HG03097 (cell line): ENCODE results near the gene AKAP7.
"Not testable (repeated sequence)": the region's sequence is repeated elsewhere in the genome, so short reads cannot be mapped to it uniquely, and the experiment has no call there.

Experiments used
- ATAC-seq: cut with Tn5 transposase; IDR thresholded peaks from one replicate; pipeline ENCODE4 v1.9.1; 2021; ENCODE audit not compliant: unreplicated experiment, low FRiP score

Gene AKAP7

GRCh38 chr6:131288214-131288613, 152.9 kb downstream of the AKAP7 start:
- no peak for ATAC-seq

GRCh38 chr6:131290955-131291354, 155.7 kb downstream of the AKAP7 start:
- no peak for ATAC-seq

- no peak for ATAC-seq
Observed at GRCh38 chr6:131292145-131292938, 157.1 kb downstream of the AKAP7 start.

- ATAC-seq, result no peak
Observed at GRCh38 chr6:131293472-131293911, 158.2 kb downstream of the AKAP7 start.

- no peak for ATAC-seq
Observed at GRCh38 chr6:131295081-131295480, 159.8 kb downstream of the AKAP7 start.

GRCh38 chr6:131300826-131301225, 165.6 kb downstream of the AKAP7 start:
- ATAC-seq, result not testable (repeated sequence)

- ATAC-seq, result no peak
Observed at GRCh38 chr6:131303338-131303930, 168.2 kb downstream of the AKAP7 start.

- ATAC-seq, result no peak
Observed at GRCh38 chr6:131305037-131305850, 170.0 kb downstream of the AKAP7 start.

- ATAC-seq, result no peak
Observed at GRCh38 chr6:131309437-131309836, 174.2 kb downstream of the AKAP7 start.

- ATAC-seq, result no peak
Observed at GRCh38 chr6:131314838-131315237, 179.6 kb downstream of the AKAP7 start.

- no peak for ATAC-seq
Observed at GRCh38 chr6:131316654-131317053, 181.4 kb downstream of the AKAP7 start.

GRCh38 chr6:131317516-131317915, 182.2 kb downstream of the AKAP7 start:
- no peak for ATAC-seq

GRCh38 chr6:131321589-131321988, 186.3 kb downstream of the AKAP7 start:
- no peak for ATAC-seq

- no peak for ATAC-seq
Observed at GRCh38 chr6:131322125-131322524, 186.9 kb downstream of the AKAP7 start.

GRCh38 chr6:131325669-131326068, 190.4 kb downstream of the AKAP7 start:
- not testable (repeated sequence) for ATAC-seq

GRCh38 chr6:131328727-131329126, 193.5 kb downstream of the AKAP7 start:
- not testable (repeated sequence) for ATAC-seq

GRCh38 chr6:131331151-131331550, 195.9 kb downstream of the AKAP7 start:
- ATAC-seq, result no peak

GRCh38 chr6:131331873-131332781, 196.9 kb downstream of the AKAP7 start:
- no peak for ATAC-seq
